ENCODE results near the gene LRP4. TPM values are rescaled to one million over a fixed set of nuclear protein-coding genes. Genes with fewer than 3 reads are reported as not detected.

LRP4 gene
- total and polyA plus RNA-seq, 2 of the 13 experiments (the other 11 are each of a cell fraction or from before 2014, with no cell fraction given), result 4.7 to 13.3 TPM

- TF ChIP-seq CENPX (CRISPR knock-in tag; IDR thresholded peaks at IDR 0.05), result no peak
Observed at GRCh38 chr11:46832511-46833214, 85.7 kb downstream of the LRP4 start (continued).

GRCh38 chr11:46827995-46828394 is 90.4 kb downstream of the LRP4 start:
- Histone ChIP-seq H3K27me3 (ENCODE audit: control insufficient read depth in 1 of 2, insufficient read depth in 2 of 2, low read length in 2 of 2) (no peaks in the 10 kb centered on the region), H3K27ac (ENCODE audit: extremely low read length, insufficient read depth, low read length) (no peak overlapping the region), H3K36me3 (replicated peaks in 1 of 2; ENCODE audit: control insufficient read depth in 1 of 2, insufficient read depth in 2 of 2, low read length in 2 of 2) (peaks cover 0 to under 1% of the 10 kb centered on the region in 2 experiments; a peak in 2 of 5 replicates), H2AFZ (ENCODE audit: low read length) (no peak overlapping the region), H3K4me1 (ENCODE audit: insufficient read depth, low read length) (peaks cover 66% of the 10 kb centered on the region), H4K20me1 (ENCODE audit: insufficient read depth, low read length) (peaks cover 33% of the 10 kb centered on the region), H3K9me3 (ENCODE audit: low read length) (no peaks in the 10 kb centered on the region), H3K4me2 (ENCODE audit: low read depth, low read length) (no peak overlapping the region), H3K9ac (ENCODE audit: insufficient read depth, low read depth, low read length) (no peak overlapping the region), H3K79me2 (ENCODE audit: insufficient read depth, low read length) (peaks cover 95% of the 10 kb centered on the region), H3K4me3 (replicated peaks in 1 of 3; ENCODE audit: insufficient read depth in 1 of 3, low read depth in 2 of 3, low read length in 3 of 3) (no peak overlapping the region)
- POLR2A ChIA-PET, result no interaction called here
- DNase-seq (ENCODE audit: low spot score) (no peak), FAIRE-seq (no peak), ATAC-seq (no peak)
- WGBS (ENCODE audit: low lambda C conversion rate), result 97% methylated on average over 1 of the region's 1 CpG
- CTCF ChIA-PET (ENCODE audit: low intra/inter-chr PET ratio, low total read pairs), result no interaction called here
- in situ Hi-C loops (cut with HindIII; ENCODE audit: extremely low pct_ligation_motif_present, low pct_unique_long_range_greater_than_20kb) (no loop called here), intact Hi-C loops (cut with micrococcal nuclease; ENCODE audit: unreplicated experiment) (no loop called here)
- no TSS peak for BruUV-seq (replicated peaks)
- TF ChIP-seq NR3C1 (CRISPR knock-in tag; IDR thresholded peaks at IDR 0.05) (no peak), CBX5 (CRISPR knock-in tag; IDR thresholded peaks at IDR 0.05; ENCODE audit: borderline replicate concordance) (no peak), E2F2 (CRISPR knock-in tag; IDR thresholded peaks at IDR 0.05; ENCODE audit: borderline replicate concordance) (no peak), MATR3 (CRISPR knock-in tag; IDR thresholded peaks at IDR 0.05) (no peak), NFAT5 (CRISPR knock-in tag; IDR thresholded peaks at IDR 0.05) (no peak), HMGXB4 (CRISPR knock-in tag; IDR thresholded peaks at IDR 0.05; ENCODE audit: borderline replicate concordance in 1 of 2, low read depth in 1 of 2) (no peak), KAT8 (CRISPR knock-in tag; IDR thresholded peaks at IDR 0.05) (no peak), ZNF501 (CRISPR knock-in tag; IDR thresholded peaks at IDR 0.05) (no peak), HDAC2 (CRISPR knock-in tag; IDR thresholded peaks at IDR 0.05) (no peak), GABPA (IDR thresholded peaks at IDR 0.05; ENCODE audit: low read depth, low read length) (no peak), GABPA (CRISPR knock-in tag; IDR thresholded peaks at IDR 0.05; ENCODE audit: low read depth) (no peak)

All from HepG2 (cell line).